HepG2 (cell line): ENCODE results near the gene BIVM. TPM values are rescaled to one million over a fixed set of nuclear protein-coding genes. Genes with fewer than 3 reads are reported as not detected.

ENCODE experiments used
- ADNP ChIP-seq: sonication (generic); formaldehyde crosslinking; IDR thresholded peaks from 2 replicates; pipeline ENCODE4 v1.4.0; 2020; ENCODE audit warnings: missing genetic modification reagents
- ATF2 ChIP-seq: sonication (generic); formaldehyde crosslinking; IDR thresholded peaks from 2 replicates; pipeline ENCODE4 v1.4.0; 2020; ENCODE audit warnings: missing genetic modification reagents
- DDIT3 ChIP-seq: sonication (generic); formaldehyde crosslinking; IDR thresholded peaks from 2 replicates; pipeline ENCODE4 v1.4.0; 2020; ENCODE audit warnings: mild to moderate bottlenecking, missing genetic modification reagents
- DNMT1 ChIP-seq: sonication (generic); formaldehyde crosslinking; IDR thresholded peaks from 2 replicates; pipeline ENCODE4 v1.5.1; 2020; ENCODE audit warnings: mild to moderate bottlenecking, missing genetic modification reagents
- ELF3 ChIP-seq: IDR thresholded peaks from 2 replicates; pipeline ENCODE4 v1.6.1; 2016; ENCODE audit warnings: missing genetic modification reagents, missing compliant biosample characterization
- EZH2 ChIP-seq: conservative IDR thresholded peaks from 2 replicates; pipeline ENCODE4 v1.6.1; 2012; ENCODE audit warnings: mild to moderate bottlenecking, low read depth, low read length, moderate library complexity
- GFI1 ChIP-seq: sonication (generic); formaldehyde crosslinking; IDR thresholded peaks from 2 replicates; pipeline ENCODE4 v1.5.0; 2020; ENCODE audit warnings: missing genetic modification reagents, mild to moderate bottlenecking, borderline replicate concordance
- HMG20A ChIP-seq: IDR thresholded peaks from 2 replicates; pipeline ENCODE4 v1.6.1; 2016; ENCODE audit warnings: borderline replicate concordance
- HOXA5 ChIP-seq: sonication (generic); formaldehyde crosslinking; IDR thresholded peaks from 2 replicates; pipeline ENCODE4 v1.4.0; 2020; ENCODE audit warnings: missing genetic modification reagents
- KDM5B ChIP-seq: sonication (generic); formaldehyde crosslinking; IDR thresholded peaks from 2 replicates; pipeline ENCODE4 v1.4.0; 2020; ENCODE audit warnings: missing genetic modification reagents, mild to moderate bottlenecking, borderline replicate concordance
- LRRFIP1 ChIP-seq: sonication (generic); formaldehyde crosslinking; conservative IDR thresholded peaks from 2 replicates; pipeline ENCODE4 v1.4.0; 2020; ENCODE audit warnings: missing genetic modification reagents
- MIER3 ChIP-seq: IDR thresholded peaks from 2 replicates; pipeline ENCODE4 v1.6.1; 2016; ENCODE audit warnings: missing compliant biosample characterization, borderline replicate concordance
- MZF1 ChIP-seq: sonication (generic); formaldehyde crosslinking; IDR thresholded peaks from 2 replicates; pipeline ENCODE4 v1.8.1; 2023; ENCODE audit warnings: mild to moderate bottlenecking, missing genetic modification reagents, borderline replicate concordance
- SALL1 ChIP-seq: sonication (generic); formaldehyde crosslinking; IDR thresholded peaks from 2 replicates; pipeline ENCODE4 v1.8.0; 2022; ENCODE audit warnings: mild to moderate bottlenecking, missing genetic modification reagents
- SATB2 ChIP-seq: sonication (generic); formaldehyde crosslinking; IDR thresholded peaks from 2 replicates; pipeline ENCODE4 v1.5.0; 2020; ENCODE audit warnings: missing genetic modification reagents
- SP4 ChIP-seq: sonication (generic); formaldehyde crosslinking; IDR thresholded peaks from 2 replicates; pipeline ENCODE4 v1.8.1; 2023; ENCODE audit warnings: mild to moderate bottlenecking, missing genetic modification reagents
- TIGD3 ChIP-seq: sonication (generic); formaldehyde crosslinking; IDR thresholded peaks from 2 replicates; pipeline ENCODE4 v1.5.1; 2020; ENCODE audit warnings: mild to moderate bottlenecking, missing genetic modification reagents, borderline replicate concordance
- TRIM24 ChIP-seq: sonication (generic); formaldehyde crosslinking; IDR thresholded peaks from 2 replicates; pipeline ENCODE4 v1.8.0; 2022; ENCODE audit warnings: mild to moderate bottlenecking, missing genetic modification reagents
- ZNF24 ChIP-seq: fragments of 450-650 bp; IDR thresholded peaks from 2 replicates; pipeline ENCODE4 v1.6.1; 2017; ENCODE audit warnings: antibody characterized with exemption, mild to moderate bottlenecking
- ZNF350 ChIP-seq: sonication (generic); formaldehyde crosslinking; IDR thresholded peaks from 2 replicates; pipeline ENCODE4 v1.4.0; 2020; ENCODE audit warnings: mild to moderate bottlenecking, low read depth, missing genetic modification reagents, borderline replicate concordance
- ZNF577 ChIP-seq: sonication (generic); formaldehyde crosslinking; IDR thresholded peaks from 2 replicates; pipeline ENCODE4 v1.4.0; 2020; ENCODE audit warnings: mild to moderate bottlenecking, low read depth, missing genetic modification reagents, borderline replicate concordance
- ZSCAN9 ChIP-seq: IDR thresholded peaks from 2 replicates; pipeline ENCODE4 v1.6.1; 2016; ENCODE audit warnings: borderline replicate concordance
- polyA plus RNA-seq, 8 experiments: library from polyadenylated mRNA; depleted of rRNA in 3 of 8; stranded (reverse) in 7 of 8; unstranded in 1 of 8; fragments of >200 nt; fragmentation: Illumina TruSeq in 4 of 8; extraction: Trizol in 4 of 8; gene quantifications; 2 replicates each; pipeline versions ENCODE4 v1.2.1 to v1.2.3, GENCODE V29; 2011 to 2016; ENCODE audit warnings: low read depth in 4 of 8, missing spikeins in 1 of 8, mixed read lengths in 1 of 8; ENCODE audit not compliant: insufficient read depth in 1 of 8
- total RNA-seq, 5 experiments: library from RNA; depleted of rRNA; stranded (reverse); fragments of >200 nt; fragmentation: Illumina TruSeq; extraction: Trizol; gene quantifications; 2 replicates each; pipeline ENCODE4 v1.2.3, GENCODE V29; 2016; ENCODE audit warnings: low read depth in 1 of 5
- TF ChIP-seq, protein P1 (sequence below): sonication (generic); formaldehyde crosslinking; IDR thresholded peaks from 2 replicates; pipeline ENCODE4 v1.8.1; 2022; ENCODE audit warnings: mild to moderate bottlenecking, missing genetic modification reagents

Gene BIVM
- total and polyA plus RNA-seq, 2 of the 13 experiments (the other 11 are each of a cell fraction or from before 2014, with no cell fraction given): 10.4 to 15.8 TPM

DNA sequence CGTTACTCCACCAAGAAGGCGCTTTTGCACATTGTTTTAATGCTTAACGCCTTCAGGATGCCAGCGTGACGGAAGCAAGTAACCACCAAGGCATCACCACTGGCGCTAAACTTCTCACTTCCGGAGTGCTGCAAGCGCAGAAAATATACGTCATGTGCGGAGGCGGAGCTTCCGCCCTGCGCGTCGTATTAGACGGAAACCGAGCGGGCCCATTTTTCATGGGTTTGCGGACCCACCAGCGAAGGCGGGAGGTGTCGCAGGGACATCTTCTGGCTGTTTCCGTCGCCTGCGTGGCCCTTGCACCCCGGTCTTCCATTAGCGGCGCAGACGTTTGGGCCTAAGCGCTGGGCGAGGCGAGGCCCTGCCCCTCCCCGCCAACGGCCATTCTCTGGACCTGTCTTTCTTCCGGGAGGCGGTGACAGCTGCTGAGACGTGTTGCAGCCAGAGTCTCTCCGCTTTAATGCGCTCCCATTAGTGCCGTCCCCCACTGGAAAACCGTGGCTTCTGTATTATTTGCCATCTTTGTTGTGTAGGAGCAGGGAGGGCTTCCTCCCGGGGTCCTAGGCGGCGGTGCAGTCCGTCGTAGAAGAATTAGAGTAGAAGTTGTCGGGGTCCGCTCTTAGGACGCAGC, 46.8 kb downstream of the BIVM start, which contains the start of gene ERCC5 (continued):
- TF ChIP-seq MIER3 (CRISPR knock-in tag): peak; percentile 84; the same call in 1 of the 2 replicates
- no peak for TF ChIP-seq ZNF24
- TF ChIP-seq, protein P1, sequence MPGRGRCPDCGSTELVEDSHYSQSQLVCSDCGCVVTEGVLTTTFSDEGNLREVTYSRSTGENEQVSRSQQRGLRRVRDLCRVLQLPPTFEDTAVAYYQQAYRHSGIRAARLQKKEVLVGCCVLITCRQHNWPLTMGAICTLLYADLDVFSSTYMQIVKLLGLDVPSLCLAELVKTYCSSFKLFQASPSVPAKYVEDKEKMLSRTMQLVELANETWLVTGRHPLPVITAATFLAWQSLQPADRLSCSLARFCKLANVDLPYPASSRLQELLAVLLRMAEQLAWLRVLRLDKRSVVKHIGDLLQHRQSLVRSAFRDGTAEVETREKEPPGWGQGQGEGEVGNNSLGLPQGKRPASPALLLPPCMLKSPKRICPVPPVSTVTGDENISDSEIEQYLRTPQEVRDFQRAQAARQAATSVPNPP: peak; percentile 94; the same call in 1 of the 2 replicates
- TF ChIP-seq LRRFIP1 (CRISPR knock-in tag): no peak
- no peak for TF ChIP-seq TRIM24 (CRISPR knock-in tag)
- peak; percentile 93; the same call in 1 of the 2 replicates for TF ChIP-seq KDM5B (CRISPR knock-in tag)
- TF ChIP-seq ELF3 (CRISPR knock-in tag): peak; percentile 96
- 0 out of 2 replicates have a peak, but pooled peaks have one; percentile 43 for TF ChIP-seq DDIT3 (CRISPR knock-in tag)
- TF ChIP-seq HOXA5 (CRISPR knock-in tag): peak; percentile 92; the same call in 1 of the 2 replicates
- peak; percentile 81 for TF ChIP-seq ATF2 (CRISPR knock-in tag)
- TF ChIP-seq SP4 (CRISPR knock-in tag): peak; percentile 94
- TF ChIP-seq SATB2 (CRISPR knock-in tag): peak; percentile 55; the same call in 1 of the 2 replicates
- TF ChIP-seq EZH2: no peak
- no peak for TF ChIP-seq MZF1
- no peak for TF ChIP-seq HMG20A
- no peak for TF ChIP-seq ADNP (CRISPR knock-in tag)
- TF ChIP-seq DNMT1 (CRISPR knock-in tag): no peak
- TF ChIP-seq GFI1 (CRISPR knock-in tag): no peak
- no peak for TF ChIP-seq TIGD3 (CRISPR knock-in tag)
- TF ChIP-seq SALL1 (CRISPR knock-in tag): peak; percentile 95
- TF ChIP-seq ZNF577 (CRISPR knock-in tag): no peak
- peak; percentile 87 for TF ChIP-seq ZSCAN9 (CRISPR knock-in tag)
- TF ChIP-seq ZNF350 (CRISPR knock-in tag): peak; percentile 96
